HCT116 (cell line): Measurements from ENCODE around the gene DOCK10. TPM values are rescaled to one million over a fixed set of nuclear protein-coding genes. Genes with fewer than 3 reads are reported as not detected.

ENCODE experiments used
- ATAC-seq: fragments of 200-7000 bp; cut with Tn5 transposase; 2 replicates; pipeline ENCODE4 v1.9.1; 2020; ENCODE audit warnings: mild to moderate bottlenecking, moderate library complexity
- BruUV-seq: library from RNA; stranded (reverse); fragments of 400-500 nt; replicated peaks from 2 replicates; lab custom pipeline; 2021; lab: Mats Ljungman, UMichigan
- CTCF ChIA-PET: fragments of 300-600 bp; sonication (Branson Sonifier 250); formaldehyde crosslinking; loops from one replicate; lab custom pipeline; 2021; ENCODE audit warnings: antibody characterized with exemption; lab: Charles Lee
- POLR2A ChIA-PET: fragments of 300-600, 350-600 bp; sonication (Branson Sonifier 250); formaldehyde crosslinking; loops from one replicate; lab custom pipeline; 2021; ENCODE audit warnings: antibody characterized with exemption; lab: Charles Lee
- RAD21 ChIA-PET, 2 experiments: fragments of 300-600 bp; sonication (Branson Sonifier 250); formaldehyde crosslinking; loops; one replicate each; lab custom pipeline; 2023; ENCODE audit warnings: low total read pairs in 2 of 2; ENCODE audit not compliant: uncharacterized antibody in 2 of 2, unreplicated experiment in 2 of 2, low non-redundant PET in 1 of 2; lab: Charles Lee
- DNase-seq: peaks from one replicate; pipeline ENCODE4 v3.0.0-alpha.2; 2010; ENCODE audit warnings: low read depth, low spot score
- H2AFZ ChIP-seq: fragments of 200-600 bp; shearing (Covaris generic), sonication (generic); 2 replicates; pipeline ENCODE4 v1.6.1; 2017; ENCODE audit warnings: low read depth, mixed run types, mixed read lengths, antibody characterized with exemption, low read length; ENCODE audit not compliant: poor library complexity, severe bottlenecking
- H3K27ac ChIP-seq: 2 replicates; pipeline ENCODE4 v1.5.1; 2012; ENCODE audit warnings: low read depth, low read length
- H3K27me3 ChIP-seq: fragments of 200-600 bp; sonication (generic); 2 replicates; pipeline ENCODE4 v1.6.1; 2016; ENCODE audit warnings: mixed run types, low read length, mixed read lengths; ENCODE audit not compliant: insufficient read depth
- H3K36me3 ChIP-seq, 2 experiments: fragments of 200-500 bp in 1 of 2; fragments of 200-600 bp in 1 of 2; sonication (Bioruptor generic) in 1 of 2; sonication (generic) in 1 of 2; 2 replicates each; pipeline versions ENCODE4 v1.5.1 to v1.6.1; 2014 to 2016; ENCODE audit warnings: low read length in 2 of 2, inconsistent platforms in 1 of 2, mixed read lengths in 1 of 2, mixed run types in 1 of 2; ENCODE audit not compliant: insufficient read depth in 2 of 2, control insufficient read depth in 1 of 2
- H3K4me1 ChIP-seq, 2 experiments: fragments of 200-600 bp in 1 of 2; sonication (generic) in 1 of 2; 2 replicates each; pipeline versions ENCODE4 v1.5.1 to v1.6.1; 2012 to 2017; ENCODE audit warnings: low read length in 2 of 2, inconsistent platforms in 1 of 2, mild to moderate bottlenecking in 1 of 2, mixed read lengths in 1 of 2, mixed run types in 1 of 2, moderate library complexity in 1 of 2; ENCODE audit not compliant: insufficient read depth in 2 of 2, control insufficient read depth in 1 of 2
- H3K4me2 ChIP-seq: fragments of 200-600 bp; sonication (generic); 2 replicates; pipeline ENCODE4 v1.6.1; 2017; ENCODE audit warnings: mixed run types, low read length, mixed read lengths
- H3K4me3 ChIP-seq, 2 experiments: fragments of 200-600 bp in 1 of 2; sonication (generic) in 1 of 2; replicated peaks in 1 of 2; 2 replicates each; pipeline ENCODE4 v1.5.1; 2011 to 2016; ENCODE audit warnings: low read length in 2 of 2, control low read depth in 1 of 2, low read depth in 1 of 2, mild to moderate bottlenecking in 1 of 2, mixed read lengths in 1 of 2, mixed run types in 1 of 2
- H3K79me2 ChIP-seq: fragments of 200-600 bp; sonication (generic); 2 replicates; pipeline ENCODE4 v1.6.1; 2017; ENCODE audit warnings: mild to moderate bottlenecking, mixed run types, low read length, moderate library complexity, mixed read lengths; ENCODE audit not compliant: insufficient read depth
- H3K9ac ChIP-seq: fragments of 200-600 bp; sonication (generic); 2 replicates; pipeline ENCODE4 v1.6.1; 2016; ENCODE audit warnings: low read length, mixed read lengths
- H3K9me2 ChIP-seq: fragments of 200-600 bp; sonication (generic), shearing (Covaris generic); 2 replicates; pipeline ENCODE4 v1.6.1; 2017; ENCODE audit warnings: mixed run types, mild to moderate bottlenecking, moderate library complexity; ENCODE audit not compliant: insufficient read depth
- H3K9me3 ChIP-seq, 2 experiments: fragments of 200-500 bp in 1 of 2; fragments of 200-600 bp in 1 of 2; sonication (Bioruptor generic) in 1 of 2; sonication (generic) in 1 of 2; 2 replicates each; pipeline ENCODE4 v1.6.1; 2014 to 2017; ENCODE audit warnings: low read length in 2 of 2, mixed read lengths in 2 of 2, inconsistent platforms in 1 of 2, low read depth in 1 of 2, mild to moderate bottlenecking in 1 of 2, mixed run types in 1 of 2, moderate library complexity in 1 of 2; ENCODE audit not compliant: control insufficient read depth in 1 of 2, insufficient read depth in 1 of 2
- H4K20me1 ChIP-seq: fragments of 200-600 bp; sonication (generic), shearing (Covaris generic); 2 replicates; pipeline ENCODE4 v1.6.1; 2017; ENCODE audit warnings: mixed run types, mild to moderate bottlenecking, moderate library complexity; ENCODE audit not compliant: insufficient read depth
- CEBPB ChIP-seq: IDR thresholded peaks from 2 replicates; pipeline ENCODE4 v1.6.1; 2012; ENCODE audit warnings: low read depth
- CTCF ChIP-seq, 3 experiments: fragments of 200-600 bp in 1 of 3; sonication (generic) in 1 of 3; IDR thresholded peaks in 2 of 3; conservative IDR thresholded peaks in 1 of 3; 2 replicates each; pipeline ENCODE4 v1.5.1; 2012 to 2017; ENCODE audit warnings: low read depth in 2 of 3, low read length in 2 of 3, antibody characterized with exemption in 1 of 3, borderline replicate concordance in 1 of 3, control low read depth in 1 of 3, mild to moderate bottlenecking in 1 of 3, mixed read lengths in 1 of 3, mixed run types in 1 of 3, moderate library complexity in 1 of 3; ENCODE audit not compliant: insufficient read depth in 1 of 3
- EGR1 ChIP-seq: IDR thresholded peaks from 2 replicates; pipeline ENCODE4 v1.6.1; 2012; ENCODE audit warnings: low read depth
- ELF1 ChIP-seq: IDR thresholded peaks from 2 replicates; pipeline ENCODE4 v1.6.1; 2012; ENCODE audit warnings: low read depth, borderline replicate concordance
- EZH2phosphoT487 ChIP-seq: fragments of 200-600 bp; IDR thresholded peaks from 2 replicates; pipeline ENCODE4 v1.6.1; 2018; ENCODE audit warnings: antibody characterized with exemption, borderline replicate concordance
- JUND ChIP-seq: IDR thresholded peaks from 2 replicates; pipeline ENCODE4 v1.6.1; 2012
- MAX ChIP-seq: IDR thresholded peaks from 2 replicates; pipeline ENCODE4 v1.6.1; 2012
- POLR2A ChIP-seq: IDR thresholded peaks from 2 replicates; pipeline ENCODE4 v1.7.0; 2011; ENCODE audit warnings: borderline replicate concordance; ENCODE audit not compliant: insufficient read depth, insufficient read length; ENCODE audit errors: extremely low read depth
- POLR2AphosphoS5 ChIP-seq: IDR thresholded peaks from 2 replicates; pipeline ENCODE4 v1.6.1; 2011; ENCODE audit warnings: mild to moderate bottlenecking, low read depth, low read length, moderate library complexity
- RAD21 ChIP-seq: IDR thresholded peaks from 2 replicates; pipeline ENCODE4 v1.6.1; 2012; ENCODE audit warnings: low read depth, mild to moderate bottlenecking
- SIN3A ChIP-seq: IDR thresholded peaks from 2 replicates; pipeline ENCODE4 v1.6.1; 2012; ENCODE audit warnings: low read depth
- SP1 ChIP-seq: IDR thresholded peaks from 2 replicates; pipeline ENCODE4 v1.6.1; 2012; ENCODE audit warnings: low read depth
- SRF ChIP-seq: IDR thresholded peaks from 2 replicates; pipeline ENCODE4 v1.6.1; 2012; ENCODE audit warnings: low read depth
- TCF7L2 ChIP-seq: IDR thresholded peaks from 2 replicates; pipeline ENCODE4 v1.7.0; 2011; ENCODE audit warnings: borderline replicate concordance, inconsistent platforms; ENCODE audit not compliant: insufficient read depth, insufficient read length; ENCODE audit errors: extremely low read depth
- ZFX ChIP-seq: fragments of 450-650 bp; IDR thresholded peaks from 2 replicates; pipeline ENCODE4 v1.6.1; 2017
- intact Hi-C: fragments of 100-400 bp; cut with micrococcal nuclease; formaldehyde crosslinking; loops from 2 replicates; pipeline ENCODE4 v1.10.0; 2022
- total RNA-seq: library from RNA; stranded (reverse); gene quantifications from one replicate; pipeline ENCODE4 v1.2.1, GENCODE V29; 2021; ENCODE audit not compliant: unreplicated experiment
- TF ChIP-seq, protein P1 (sequence below): IDR thresholded peaks from 2 replicates; pipeline ENCODE4 v1.6.1; 2012

DOCK10 gene
- total RNA-seq, 1 experiment from 2014 or later = 0.54 TPM

DNA sequence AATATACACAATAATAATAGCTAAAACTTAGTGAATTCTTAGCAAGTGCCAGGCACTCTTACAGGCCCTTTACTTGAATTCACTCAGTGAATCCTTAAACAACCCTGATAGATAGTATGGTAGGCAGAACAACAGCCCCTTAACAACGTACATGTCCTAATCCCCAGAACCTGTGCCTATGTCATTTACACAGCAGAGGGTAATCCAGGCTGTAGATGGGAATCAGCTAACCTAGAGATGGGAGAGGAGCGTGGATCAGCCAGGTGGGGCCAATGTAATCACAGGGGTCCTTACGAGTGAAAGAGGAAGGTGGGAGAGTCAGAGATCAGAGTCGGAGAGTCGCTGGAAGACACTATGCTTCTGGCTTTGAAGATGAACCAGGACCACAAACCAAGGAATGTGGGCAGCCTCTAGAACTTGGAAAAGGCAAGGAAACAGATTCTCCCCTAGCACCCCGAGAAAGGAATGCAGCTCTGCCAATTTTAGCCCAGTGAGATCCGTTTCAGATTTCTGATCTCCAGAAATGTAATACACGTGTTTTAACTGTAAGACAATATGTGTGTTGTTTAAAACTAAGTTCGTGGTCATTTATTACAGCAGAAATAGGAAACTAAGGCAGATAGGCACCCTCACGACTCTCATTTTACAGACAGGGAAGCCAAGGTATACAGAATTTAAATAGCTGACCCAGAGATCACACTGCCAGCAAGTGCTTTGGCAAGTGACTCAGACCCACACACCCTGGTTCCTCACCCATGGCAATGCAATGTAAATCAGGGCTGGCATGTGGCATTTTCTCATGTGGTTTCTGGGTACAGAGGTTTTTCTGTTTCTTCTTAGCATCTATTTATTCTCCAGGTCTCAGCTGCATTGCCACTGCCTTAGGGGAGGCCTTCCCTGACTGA is 68.9 kb downstream of the DOCK10 start:
- Histone ChIP-seq H3K4me1 (peaks cover 5 to 11% of the 10 kb centered on the region in 2 experiments; a peak in 2 of 4 replicates), H3K9ac (no peak overlapping the region), H3K79me2 (no peaks in the 10 kb centered on the region), H3K9me2 (no peaks in the 10 kb centered on the region), H3K27me3 (no peaks in the 10 kb centered on the region), H2AFZ (no peak overlapping the region), H3K9me3 (no peaks in the 10 kb centered on the region), H3K27ac (no peak overlapping the region), H3K4me2 (no peak overlapping the region), H3K4me3 (no peak overlapping the region), H3K36me3 (no peaks in the 10 kb centered on the region), H4K20me1 (no peaks in the 10 kb centered on the region)
- no TSS peak for BruUV-seq
- RAD21 ChIA-PET = no interaction called here
- TF ChIP-seq, protein P1, sequence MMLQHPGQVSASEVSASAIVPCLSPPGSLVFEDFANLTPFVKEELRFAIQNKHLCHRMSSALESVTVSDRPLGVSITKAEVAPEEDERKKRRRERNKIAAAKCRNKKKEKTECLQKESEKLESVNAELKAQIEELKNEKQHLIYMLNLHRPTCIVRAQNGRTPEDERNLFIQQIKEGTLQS = no peak
- TF ChIP-seq SIN3A (no peak), SP1 (no peak), TCF7L2 (no peak), POLR2AphosphoS5 (no peak), JUND (no peak), RAD21 (no peak), MAX (no peak), SRF (no peak)
- intact Hi-C loops = no loop called here
- ATAC-seq = no peak
- CTCF ChIA-PET = no interaction called here
- no peak for DNase-seq
- POLR2A ChIA-PET = no interaction called here

DNA sequence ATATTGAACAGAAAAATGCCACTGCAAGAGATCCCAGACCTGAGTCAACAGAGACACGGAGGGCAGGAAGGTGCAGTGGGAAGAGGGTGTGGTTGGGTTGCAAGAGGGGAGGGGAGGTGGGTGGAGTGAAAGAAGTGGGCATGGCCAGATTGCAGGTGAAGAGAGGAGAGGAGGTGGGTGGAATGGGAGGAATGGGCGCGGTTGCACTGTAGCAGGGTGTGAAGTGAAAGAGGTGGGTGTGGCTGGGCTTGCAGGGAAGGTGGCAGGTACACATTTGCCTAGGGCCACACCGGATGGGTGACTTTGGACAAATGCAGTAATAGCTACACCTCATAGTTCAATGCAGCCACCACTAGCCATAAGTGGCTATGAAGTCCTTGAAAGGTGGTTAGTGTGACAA is 71.1 kb downstream of the DOCK10 start:
- ChIA-PET CTCF (interaction anchor here (1.4 kb wide), 1 partner anchor 30 kb away, joined by 4 read pairs; no protein-coding TSS in a partner anchor), POLR2A (no interaction called here), RAD21 (no interaction called here)
- H3K79me2 ChIP-seq = no peaks in the 10 kb centered on the region
- no peaks in the 10 kb centered on the region for H3K9me2 ChIP-seq
- H3K4me1 ChIP-seq = peaks cover 5 to 11% of the 10 kb centered on the region in 2 experiments; a peak in 2 of 4 replicates
- no peak overlapping the region for H3K27ac ChIP-seq
- H3K27me3 ChIP-seq = no peaks in the 10 kb centered on the region
- H3K4me2 ChIP-seq = peak overlapping the region; percentile 49
- TF ChIP-seq ELF1 = no peak
- no peak for TF ChIP-seq EZH2phosphoT487
- no peak for TF ChIP-seq SIN3A
- no peak for TF ChIP-seq CTCF (IDR thresholded peaks at IDR 0.05 in 2 of 3, conservative IDR thresholded peaks at IDR 0.05 in 1 of 3; ENCODE audit: borderline replicate concordance in 1 of 3, insufficient read depth in 1 of 3, low read depth in 2 of 3, low read length in 2 of 3)
- peak; percentile 62; the same call in 1 of the 2 replicates for TF ChIP-seq MAX
- TF ChIP-seq EGR1 = peak; percentile 63
- TF ChIP-seq CEBPB = no peak
- TF ChIP-seq POLR2AphosphoS5 = no peak
- no peak for TF ChIP-seq POLR2A
- no peak for TF ChIP-seq JUND
- TF ChIP-seq SP1 = peak; percentile 63
- no peak for TF ChIP-seq ZFX
- no peak for TF ChIP-seq TCF7L2
- H3K4me3 ChIP-seq = no peak overlapping the region
- no TSS peak for BruUV-seq
- H4K20me1 ChIP-seq = no peaks in the 10 kb centered on the region
- no peaks in the 10 kb centered on the region for H3K36me3 ChIP-seq
- ATAC-seq = peak; percentile 100
- intact Hi-C loops = no loop called here
- no peaks in the 10 kb centered on the region for H3K9me3 ChIP-seq
- peak overlapping the region; percentile 85 for H2AFZ ChIP-seq
- no peak overlapping the region for H3K9ac ChIP-seq
- DNase-seq = peak; percentile 75
